HL-60/S4 treated with phorbol 12-myristate 13-acetate at 8.2 ng/mL for 4 days and 3 days (cell line): Measurements from ENCODE around the gene MT1E.
"Not testable (repeated sequence)": the region's sequence is repeated elsewhere in the genome, so short reads cannot be mapped to it uniquely, and the experiment has no call there.

Experiments
- in situ Hi-C: fragments of 300-500 bp; cut with MboI; formaldehyde crosslinking; loops from 2 replicates; pipeline ENCODE4 v1.15.0; 2022; ENCODE audit warnings: low sequenced_read_pairs

The MT1E gene

GRCh38 chr16:56606476-56607108, 19.0 kb upstream of the MT1E start:
- in situ Hi-C loops, result no loop called here

GRCh38 chr16:56607109-56607618, 18.4 kb upstream of the MT1E start:
- in situ Hi-C loops, result no loop called here

- in situ Hi-C loops, result no loop called here
Observed at GRCh38 chr16:56607675-56608042, 17.9 kb upstream of the MT1E start.

- in situ Hi-C loops, result no loop called here
Observed at GRCh38 chr16:56608043-56608875, 17.3 kb upstream of the MT1E start, which contains the start of gene MT2A. TSS of gene MT2A (plus strand) at chr16:56608584. CDS start at chr16:56608656, 72 bp downstream.

GRCh38 chr16:56608876-56609462, 16.6 kb upstream of the MT1E start:
- in situ Hi-C loops, result no loop called here

GRCh38 chr16:56609463-56609921, 16.1 kb upstream of the MT1E start:
- in situ Hi-C loops, result no loop called here

GRCh38 chr16:56610017-56610608, 15.5 kb upstream of the MT1E start:
- in situ Hi-C loops, result no loop called here

- in situ Hi-C loops, result no loop called here
Observed at GRCh38 chr16:56610609-56611111, 14.9 kb upstream of the MT1E start.

- in situ Hi-C loops, result no loop called here
Observed at GRCh38 chr16:56611281-56611833, 14.2 kb upstream of the MT1E start.

- in situ Hi-C loops, result no loop called here
Observed at GRCh38 chr16:56613706-56614105, 11.9 kb upstream of the MT1E start.

- in situ Hi-C loops, result no loop called here
Observed at GRCh38 chr16:56614549-56614991, 11.0 kb upstream of the MT1E start.

GRCh38 chr16:56615353-56615752, 10.2 kb upstream of the MT1E start:
- in situ Hi-C loops, result no loop called here

GRCh38 chr16:56616608-56617211, 8.9 kb upstream of the MT1E start:
- in situ Hi-C loops, result no loop called here

- in situ Hi-C loops, result no loop called here
Observed at GRCh38 chr16:56617212-56618085, 8.1 kb upstream of the MT1E start.

GRCh38 chr16:56618138-56618537, 7.4 kb upstream of the MT1E start:
- in situ Hi-C loops, result no loop called here

- in situ Hi-C loops, result no loop called here
Observed at GRCh38 chr16:56620339-56620897, 5.2 kb upstream of the MT1E start.

GRCh38 chr16:56621665-56622445, 3.7 kb upstream of the MT1E start:
- in situ Hi-C loops, result not testable (repeated sequence)

GRCh38 chr16:56623184-56623583, 2.4 kb upstream of the MT1E start:
- in situ Hi-C loops, result not testable (repeated sequence)
